Choroid plexus epithelial cell (primary cell): ENCODE measurements around the gene UNC13A.

ENCODE experiments used
- DNase-seq: peaks from one replicate; pipeline ENCODE4 v3.0.0-alpha.2; 2010; ENCODE audit warnings: low read depth
- H3K4me3 ChIP-seq: 2 replicates; pipeline ENCODE4 v1.5.1; 2011; ENCODE audit warnings: low read depth, mild to moderate bottlenecking, control low read depth, low read length, moderate library complexity
- CTCF ChIP-seq: conservative IDR thresholded peaks from 2 replicates; pipeline ENCODE4 v1.5.1; 2011; ENCODE audit warnings: low read depth, mild to moderate bottlenecking, control low read depth, inconsistent platforms, low read length, moderate library complexity

Gene UNC13A

GRCh38 chr19:17633700-17634099 is 54.5 kb downstream of the UNC13A start:
- no peak overlapping the region for H3K4me3 ChIP-seq
- TF ChIP-seq CTCF, result no peak
- no peak for DNase-seq

- no peak overlapping the region for H3K4me3 ChIP-seq
- no peak for DNase-seq
- TF ChIP-seq CTCF, result no peak
Measured at GRCh38 chr19:17632577-17632976, 55.6 kb downstream of the UNC13A start.

- no peak overlapping the region for H3K4me3 ChIP-seq
- TF ChIP-seq CTCF, result no peak
- no peak for DNase-seq
Measured at GRCh38 chr19:17629760-17630159, 58.4 kb downstream of the UNC13A start.

GRCh38 chr19:17627921-17628320 is 60.2 kb downstream of the UNC13A start:
- TF ChIP-seq CTCF, result no peak
- H3K4me3 ChIP-seq, result no peak overlapping the region
- no peak for DNase-seq

- H3K4me3 ChIP-seq, result no peak overlapping the region
- TF ChIP-seq CTCF, result no peak
- no peak for DNase-seq
Measured at GRCh38 chr19:17627161-17627560, 61.0 kb downstream of the UNC13A start.

- no peak overlapping the region for H3K4me3 ChIP-seq
- TF ChIP-seq CTCF, result no peak
- DNase-seq, result no peak
Measured at GRCh38 chr19:17626456-17627015, 61.6 kb downstream of the UNC13A start.

GRCh38 chr19:17625980-17626379 is 62.2 kb downstream of the UNC13A start:
- TF ChIP-seq CTCF, result no peak
- no peak overlapping the region for H3K4me3 ChIP-seq
- no peak for DNase-seq
